ENCODE measurements around the gene ULK4. TPM values are rescaled to one million over a fixed set of nuclear protein-coding genes. Genes with fewer than 3 reads are reported as not detected.

The ULK4 gene
- total RNA-seq, 1 experiment from 2014 or later = 14.3 TPM

GRCh38 chr3:41478278-41478677 is 483.6 kb downstream of the ULK4 start:
- H3K4me1 ChIP-seq (ENCODE audit: control insufficient read depth, insufficient read depth, low read length) = no peaks in the 10 kb centered on the region
- ChIA-PET POLR2A (no interaction called here), CTCF (no interaction called here)
- no peaks in the 10 kb centered on the region for H3K36me3 ChIP-seq (ENCODE audit: control insufficient read depth, insufficient read depth, low read length)
- no peaks in the 10 kb centered on the region for H3K9me3 ChIP-seq (ENCODE audit: control insufficient read depth, insufficient read depth, low read depth, low read length)
- no peak overlapping the region for H3K27ac ChIP-seq (ENCODE audit: low read length)
- no peak for ATAC-seq
- in situ Hi-C loops (cut with HindIII; ENCODE audit: low pct_unique_long_range_greater_than_20kb, low sequenced_read_pairs) (no loop called here), intact Hi-C loops (cut with micrococcal nuclease; ENCODE audit: unreplicated experiment) (no loop called here)
- DNase-seq (ENCODE audit: low read depth, low spot score) = no peak
- no peak for TF ChIP-seq POLR2AphosphoS5 (IDR thresholded peaks at IDR 0.05; ENCODE audit: low read depth, low read length)
- TF ChIP-seq, protein P1, sequence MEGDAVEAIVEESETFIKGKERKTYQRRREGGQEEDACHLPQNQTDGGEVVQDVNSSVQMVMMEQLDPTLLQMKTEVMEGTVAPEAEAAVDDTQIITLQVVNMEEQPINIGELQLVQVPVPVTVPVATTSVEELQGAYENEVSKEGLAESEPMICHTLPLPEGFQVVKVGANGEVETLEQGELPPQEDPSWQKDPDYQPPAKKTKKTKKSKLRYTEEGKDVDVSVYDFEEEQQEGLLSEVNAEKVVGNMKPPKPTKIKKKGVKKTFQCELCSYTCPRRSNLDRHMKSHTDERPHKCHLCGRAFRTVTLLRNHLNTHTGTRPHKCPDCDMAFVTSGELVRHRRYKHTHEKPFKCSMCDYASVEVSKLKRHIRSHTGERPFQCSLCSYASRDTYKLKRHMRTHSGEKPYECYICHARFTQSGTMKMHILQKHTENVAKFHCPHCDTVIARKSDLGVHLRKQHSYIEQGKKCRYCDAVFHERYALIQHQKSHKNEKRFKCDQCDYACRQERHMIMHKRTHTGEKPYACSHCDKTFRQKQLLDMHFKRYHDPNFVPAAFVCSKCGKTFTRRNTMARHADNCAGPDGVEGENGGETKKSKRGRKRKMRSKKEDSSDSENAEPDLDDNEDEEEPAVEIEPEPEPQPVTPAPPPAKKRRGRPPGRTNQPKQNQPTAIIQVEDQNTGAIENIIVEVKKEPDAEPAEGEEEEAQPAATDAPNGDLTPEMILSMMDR (IDR thresholded peaks at IDR 0.05) = no peak
- TF ChIP-seq, protein P2, sequence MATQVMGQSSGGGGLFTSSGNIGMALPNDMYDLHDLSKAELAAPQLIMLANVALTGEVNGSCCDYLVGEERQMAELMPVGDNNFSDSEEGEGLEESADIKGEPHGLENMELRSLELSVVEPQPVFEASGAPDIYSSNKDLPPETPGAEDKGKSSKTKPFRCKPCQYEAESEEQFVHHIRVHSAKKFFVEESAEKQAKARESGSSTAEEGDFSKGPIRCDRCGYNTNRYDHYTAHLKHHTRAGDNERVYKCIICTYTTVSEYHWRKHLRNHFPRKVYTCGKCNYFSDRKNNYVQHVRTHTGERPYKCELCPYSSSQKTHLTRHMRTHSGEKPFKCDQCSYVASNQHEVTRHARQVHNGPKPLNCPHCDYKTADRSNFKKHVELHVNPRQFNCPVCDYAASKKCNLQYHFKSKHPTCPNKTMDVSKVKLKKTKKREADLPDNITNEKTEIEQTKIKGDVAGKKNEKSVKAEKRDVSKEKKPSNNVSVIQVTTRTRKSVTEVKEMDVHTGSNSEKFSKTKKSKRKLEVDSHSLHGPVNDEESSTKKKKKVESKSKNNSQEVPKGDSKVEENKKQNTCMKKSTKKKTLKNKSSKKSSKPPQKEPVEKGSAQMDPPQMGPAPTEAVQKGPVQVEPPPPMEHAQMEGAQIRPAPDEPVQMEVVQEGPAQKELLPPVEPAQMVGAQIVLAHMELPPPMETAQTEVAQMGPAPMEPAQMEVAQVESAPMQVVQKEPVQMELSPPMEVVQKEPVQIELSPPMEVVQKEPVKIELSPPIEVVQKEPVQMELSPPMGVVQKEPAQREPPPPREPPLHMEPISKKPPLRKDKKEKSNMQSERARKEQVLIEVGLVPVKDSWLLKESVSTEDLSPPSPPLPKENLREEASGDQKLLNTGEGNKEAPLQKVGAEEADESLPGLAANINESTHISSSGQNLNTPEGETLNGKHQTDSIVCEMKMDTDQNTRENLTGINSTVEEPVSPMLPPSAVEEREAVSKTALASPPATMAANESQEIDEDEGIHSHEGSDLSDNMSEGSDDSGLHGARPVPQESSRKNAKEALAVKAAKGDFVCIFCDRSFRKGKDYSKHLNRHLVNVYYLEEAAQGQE (IDR thresholded peaks at IDR 0.05; ENCODE audit: insufficient read depth in 1 of 2, low read depth in 2 of 2, low read length in 1 of 2) = no peak
- TF ChIP-seq SIN3A (IDR thresholded peaks at IDR 0.05; ENCODE audit: borderline replicate concordance, insufficient read depth, low read depth, low read length) = no peak
- no peak for TF ChIP-seq TCF7L2 (IDR thresholded peaks at IDR 0.05; ENCODE audit: low read depth, low read length)
- H3K27me3 ChIP-seq (ENCODE audit: control insufficient read depth, insufficient read depth, low read length) = no peaks in the 10 kb centered on the region
- H3K4me3 ChIP-seq (ENCODE audit: low read depth in 2 of 2, low read length in 2 of 2) = no peak overlapping the region
- BruUV-seq (replicated peaks) = no TSS peak

DNA sequence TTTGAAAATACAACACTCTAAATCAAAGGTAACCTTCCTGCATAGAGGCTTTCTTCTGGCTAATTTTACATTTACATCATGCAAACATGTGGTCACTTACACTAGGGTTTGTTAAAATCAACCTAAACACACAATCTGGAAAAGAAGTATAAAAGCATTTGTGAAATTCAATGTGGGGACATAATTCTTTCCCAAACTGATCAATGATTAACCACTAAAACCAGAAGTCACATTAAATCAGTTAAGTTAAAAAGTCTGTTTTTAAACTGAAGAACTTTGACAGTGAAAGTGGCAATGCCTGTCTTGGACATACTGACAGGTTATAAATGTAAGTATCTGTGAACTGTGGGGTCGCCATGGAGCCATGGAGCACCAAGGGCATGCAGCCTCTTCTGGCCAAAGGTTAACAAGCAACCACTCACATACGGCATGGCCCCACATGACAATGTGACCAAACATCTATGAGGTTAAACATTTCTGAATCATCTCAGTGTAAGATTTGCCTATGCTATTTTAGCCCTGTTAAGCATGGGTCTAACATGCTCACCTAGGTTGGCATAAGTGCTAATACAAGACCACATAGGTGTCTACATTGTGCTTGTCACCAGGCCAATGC is 484.4 kb downstream of the ULK4 start:
- Histone ChIP-seq H3K27me3 (ENCODE audit: control insufficient read depth, insufficient read depth, low read length) (no peaks in the 10 kb centered on the region), H3K9me3 (ENCODE audit: control insufficient read depth, insufficient read depth, low read depth, low read length) (no peaks in the 10 kb centered on the region), H3K36me3 (ENCODE audit: control insufficient read depth, insufficient read depth, low read length) (no peaks in the 10 kb centered on the region), H3K4me1 (ENCODE audit: control insufficient read depth, insufficient read depth, low read length) (no peaks in the 10 kb centered on the region), H3K4me3 (ENCODE audit: low read depth in 2 of 2, low read length in 2 of 2) (no peak overlapping the region), H3K27ac (ENCODE audit: low read length) (no peak overlapping the region)
- in situ Hi-C loops (cut with HindIII; ENCODE audit: low pct_unique_long_range_greater_than_20kb, low sequenced_read_pairs) = no loop called here
- no peak for DNase-seq (ENCODE audit: low read depth, low spot score)
- TF ChIP-seq POLR2AphosphoS5 (IDR thresholded peaks at IDR 0.05; ENCODE audit: low read depth, low read length) (no peak), SIN3A (IDR thresholded peaks at IDR 0.05; ENCODE audit: borderline replicate concordance, insufficient read depth, low read depth, low read length) (no peak), TCF7L2 (IDR thresholded peaks at IDR 0.05; ENCODE audit: low read depth, low read length) (no peak)
- TF ChIP-seq, protein P2 (IDR thresholded peaks at IDR 0.05; ENCODE audit: insufficient read depth in 1 of 2, low read depth in 2 of 2, low read length in 1 of 2) = no peak
- TF ChIP-seq, protein P1 (IDR thresholded peaks at IDR 0.05) = no peak
- intact Hi-C loops (cut with micrococcal nuclease; ENCODE audit: unreplicated experiment) = no loop called here
- ChIA-PET CTCF (no interaction called here), POLR2A (interaction anchor here (0.6 kb wide), 1 partner anchor 717 kb away, joined by 5 read pairs; no protein-coding TSS in a partner anchor)
- no TSS peak for BruUV-seq (replicated peaks)
- ATAC-seq = no peak
